Testis (tissue), 3 donors: Measurements from ENCODE around the gene PKDREJ. TPM values are rescaled to one million over a fixed set of nuclear protein-coding genes. Genes with fewer than 3 reads are reported as not detected.

Experiments
- DNase-seq: peaks from one replicate; pipeline ENCODE4 v3.0.0-alpha.2; 2019
- H3K27ac ChIP-seq, 2 donors: fragments of 200-600 bp; sonication (generic); one replicate each; pipeline ENCODE4 v1.5.1; 2019
- H3K27me3 ChIP-seq: fragments of 200-600 bp; sonication (generic); one replicate; pipeline ENCODE4 v1.5.1; 2019
- H3K36me3 ChIP-seq: fragments of 200-600 bp; sonication (generic); one replicate; pipeline ENCODE4 v1.5.1; 2017; ENCODE audit warnings: low read depth; ENCODE audit errors: missing control alignments
- H3K4me1 ChIP-seq: fragments of 200-600 bp; sonication (generic); one replicate; pipeline ENCODE4 v1.5.1; 2019
- H3K4me3 ChIP-seq, 2 donors: fragments of 200-600 bp; sonication (generic); one replicate each; pipeline ENCODE4 v1.5.1; 2017 to 2019
- H3K9me3 ChIP-seq: fragments of 200-600 bp; sonication (generic); one replicate; pipeline ENCODE4 v1.5.1; 2017
- CTCF ChIP-seq, 3 experiments: fragments of 450-650 bp in 2 of 3; fragments of 200-600 bp in 1 of 3; sonication (generic) in 1 of 3; IDR thresholded peaks; one replicate each; pipeline ENCODE4 v1.5.1; 2016 to 2019; ENCODE audit warnings: antibody characterized with exemption in 3 of 3, mild to moderate bottlenecking in 2 of 3, moderate library complexity in 1 of 3
- POLR2A ChIP-seq: fragments of 450-650 bp; IDR thresholded peaks from one replicate; pipeline ENCODE4 v1.6.1; 2017; ENCODE audit warnings: antibody characterized with exemption, mild to moderate bottlenecking, moderate library complexity
- WGBS, 2 donors: methylation state at CpG; one replicate each; pipeline ENCODE4 v1.1.5; 2018; 5-methylcytosine and 5-hydroxymethylcytosine counted together
- intact Hi-C: fragments of 100-400 bp; cut with DNase I; formaldehyde crosslinking; loops from one replicate; pipeline ENCODE4 v1.15.1; 2023; ENCODE audit warnings: low total_unique reads
- polyA plus RNA-seq: library from polyadenylated mRNA; stranded (reverse); fragments of 350-450 nt; fragmentation: Illumina TruSeq; extraction: RNeasy Lipid Tissue Mini Kit (QIAGEN cat#74804); gene quantifications from one replicate; pipeline ENCODE4 v1.2.3, GENCODE V29; 2014; ENCODE audit warnings: low read depth, low replicate concordance; ENCODE audit not compliant: insufficient read depth
- total RNA-seq, 2 donors: library from RNA; depleted of rRNA; stranded (reverse); fragments of >200 nt; gene quantifications; one replicate each; pipeline ENCODE4 v1.2.3, GENCODE V29; 2016

PKDREJ gene
- total and polyA plus RNA-seq, 3 donors from 2014 or later, result 3.4 to 10.4 (median 5.0) TPM

DNA sequence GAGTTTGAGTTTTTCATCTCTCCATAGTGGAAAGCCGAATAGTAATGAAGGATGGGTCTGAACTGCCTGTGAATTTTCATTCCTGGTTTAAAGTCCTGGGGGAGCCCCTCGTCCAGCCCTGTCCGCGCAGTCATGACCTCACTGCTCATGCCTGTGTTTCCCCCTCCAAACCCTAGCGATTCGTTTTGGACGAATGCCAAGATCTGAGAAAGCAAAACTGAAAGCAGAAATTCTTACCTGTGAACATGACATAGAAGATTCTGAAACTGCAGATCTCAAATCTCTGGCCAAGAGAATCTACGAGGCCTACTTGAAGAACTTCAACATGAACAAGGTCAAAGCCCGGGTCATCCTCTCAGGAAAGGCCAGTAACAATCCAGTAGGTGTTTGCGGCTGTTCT lies 43.5 kb downstream of the PKDREJ start:
- intact Hi-C loops, result no loop called here
- Histone ChIP-seq H3K4me1 (no peaks in the 10 kb centered on the region), H3K27ac (no peak overlapping the region), H3K4me3 (no peak overlapping the region), H3K9me3 (no peaks in the 10 kb centered on the region), H3K36me3 (no peaks in the 10 kb centered on the region), H3K27me3 (no peaks in the 10 kb centered on the region)
- no peak for DNase-seq
- 76 to 89% methylated on average over 10 of the region's 10 CpGs for WGBS, 2 donors
- TF ChIP-seq CTCF (IDR thresholded peaks at IDR 0.05), result no peak

GRCh38 chr22:46214616-46215015 lies 48.5 kb downstream of the PKDREJ start:
- no peak overlapping the region for H3K4me3 ChIP-seq
- no peak overlapping the region for H3K27ac ChIP-seq
- no peaks in the 10 kb centered on the region for H3K4me1 ChIP-seq
- TF ChIP-seq POLR2A (no peak), CTCF (IDR thresholded peaks at IDR 0.05) (no peak)
- H3K27me3 ChIP-seq, result no peaks in the 10 kb centered on the region
- no peak for DNase-seq
- no peaks in the 10 kb centered on the region for H3K9me3 ChIP-seq
- intact Hi-C loops, result no loop called here
- H3K36me3 ChIP-seq, result no peaks in the 10 kb centered on the region
- 67 to 83% methylated on average over 28 of the region's 28 CpGs for WGBS, 2 donors

GRCh38 chr22:46214149-46214548 lies 49.0 kb downstream of the PKDREJ start:
- no peak overlapping the region for H3K27ac ChIP-seq
- no peak overlapping the region for H3K4me3 ChIP-seq
- WGBS, 2 donors, result 55 to 90% methylated on average over 29 of the region's 29 CpGs
- intact Hi-C loops, result no loop called here
- H3K27me3 ChIP-seq, result no peaks in the 10 kb centered on the region
- no peaks in the 10 kb centered on the region for H3K4me1 ChIP-seq
- TF ChIP-seq CTCF (IDR thresholded peaks at IDR 0.05) (no peak), POLR2A (no peak)
- no peaks in the 10 kb centered on the region for H3K9me3 ChIP-seq
- H3K36me3 ChIP-seq, result no peaks in the 10 kb centered on the region
- DNase-seq, result no peak

DNA sequence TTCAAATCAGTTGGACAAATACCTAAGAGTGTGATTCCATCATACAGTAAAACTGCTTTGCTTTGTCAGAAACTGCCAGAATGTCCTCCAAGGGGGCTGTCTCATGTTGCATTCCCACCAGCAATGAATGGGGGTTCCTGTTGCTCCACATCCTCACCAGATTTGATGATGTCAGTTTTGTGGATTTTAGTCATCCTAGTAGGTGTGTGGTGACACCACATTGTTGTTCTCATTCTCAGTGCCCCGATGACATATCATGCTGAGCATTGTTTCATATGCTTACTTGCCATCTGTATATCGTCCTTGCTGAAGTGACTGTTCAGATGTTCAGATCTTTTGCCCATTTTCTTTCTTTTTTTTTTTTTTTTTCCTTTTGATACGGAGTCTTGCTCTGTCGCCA lies 50.1 kb downstream of the PKDREJ start:
- H3K27me3 ChIP-seq, result no peaks in the 10 kb centered on the region
- 97 to 100% methylated on average over 4 of the region's 4 CpGs for WGBS, 2 donors
- intact Hi-C loops, result no loop called here
- H3K4me3 ChIP-seq, result no peak overlapping the region
- TF ChIP-seq POLR2A (no peak), CTCF (IDR thresholded peaks at IDR 0.05) (no peak)
- H3K36me3 ChIP-seq, result no peaks in the 10 kb centered on the region
- H3K27ac ChIP-seq, result no peak overlapping the region
- H3K4me1 ChIP-seq, result no peaks in the 10 kb centered on the region
- no peak for DNase-seq
- H3K9me3 ChIP-seq, result no peaks in the 10 kb centered on the region

- Histone ChIP-seq H3K4me3 (no peak overlapping the region), H3K27ac (no peak overlapping the region), H3K4me1 (no peaks in the 10 kb centered on the region), H3K9me3 (no peaks in the 10 kb centered on the region), H3K36me3 (no peaks in the 10 kb centered on the region), H3K27me3 (no peaks in the 10 kb centered on the region)
- intact Hi-C loops, result no loop called here
- no peak for DNase-seq
- WGBS, 2 donors, result 82 to 95% methylated on average over 4 of the region's 4 CpGs
- TF ChIP-seq CTCF (IDR thresholded peaks at IDR 0.05) (no peak), POLR2A (no peak)
These were observed 50.9 kb downstream of the PKDREJ start for GRCh38 chr22:46212195-46212594.
